ENCODE data around the gene SBF1. TPM values are rescaled to one million over a fixed set of nuclear protein-coding genes. Genes with fewer than 3 reads are reported as not detected.

The SBF1 gene
- total RNA-seq, 1 experiment from 2014 or later: 97.2 TPM

DNA sequence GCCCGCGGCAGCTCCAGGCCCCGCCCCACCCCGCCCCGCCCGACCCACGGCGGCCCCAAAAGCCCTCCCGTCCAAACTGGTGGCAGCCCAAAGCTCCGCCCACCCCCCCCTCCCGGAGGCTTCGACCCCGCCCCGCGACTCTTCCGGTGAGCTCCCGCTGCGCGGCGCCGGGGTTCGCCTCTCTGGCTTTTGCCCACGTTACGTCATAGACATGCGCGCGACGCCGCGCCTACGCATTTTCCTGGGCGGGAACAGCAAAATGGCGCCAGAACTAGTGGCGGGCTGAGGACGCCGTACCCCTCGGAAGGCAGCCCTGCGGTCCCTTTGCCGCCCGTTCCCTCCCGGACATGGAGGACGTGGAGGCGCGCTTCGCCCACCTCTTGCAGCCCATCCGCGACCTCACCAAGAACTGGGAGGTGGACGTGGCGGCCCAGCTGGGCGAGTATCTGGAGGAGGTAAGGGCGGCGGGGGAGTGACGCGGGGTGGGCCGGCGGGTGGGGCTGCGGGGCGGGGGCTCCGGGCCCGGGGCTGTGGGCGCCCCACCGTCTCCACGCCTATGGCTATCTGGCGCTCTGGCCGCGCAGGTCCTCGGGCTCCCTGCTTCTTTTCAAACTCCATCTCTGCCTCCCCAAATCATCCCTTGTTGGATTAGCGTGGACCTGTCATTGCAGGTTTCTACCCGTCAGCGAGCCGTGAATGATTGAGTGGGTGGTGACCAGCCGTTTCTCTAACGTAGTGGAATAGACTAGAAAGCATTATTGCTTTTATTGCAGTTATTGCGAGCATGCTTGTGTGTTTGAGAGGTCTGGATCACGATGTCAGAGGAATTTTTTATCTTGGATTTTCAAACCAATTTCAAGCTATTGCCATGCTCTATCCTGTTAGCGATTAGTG is 33.4 kb upstream of the SBF1 start, which contains the start of gene NCAPH2:
TSS of gene NCAPH2 (plus strand) at position 234 of the 894 bp plus-strand sequence. CDS start at position 348, 114 bp downstream.
- intact Hi-C loops (cut with micrococcal nuclease; ENCODE audit: unreplicated experiment): no loop called here
- peaks cover 18% of the 10 kb centered on the region for H3K4me1 ChIP-seq (ENCODE audit: insufficient read depth, low read length, poor library complexity, severe bottlenecking)
- H3K27me3 ChIP-seq (replicated peaks; ENCODE audit: insufficient read depth, low read depth, low read length, poor library complexity): no peaks in the 10 kb centered on the region
- H3K4me3 ChIP-seq (ENCODE audit: low read depth, low read length, poor library complexity, severe bottlenecking): peak within 1 kb of the TSS; percentile 99
- ChIA-PET CTCF (interaction anchor here (0.7 to 2.1 kb wide), 5 partner anchors 10 to 112 kb away, joined by 3 to 12 read pairs (median 4); partner anchors contain the start of genes SCO2 and SYCE3), POLR2A (ENCODE audit: low non-redundant PET) (interaction anchor here (0.8 kb wide), 1 partner anchor 14 kb away, joined by 4 read pairs; no protein-coding TSS in a partner anchor)
- no TSS peak for BruUV-seq (replicated peaks)
- H3K27ac ChIP-seq (ENCODE audit: low read depth, low read length, poor library complexity, severe bottlenecking): peak within 1 kb of the TSS; percentile 95
- H3K9me3 ChIP-seq (ENCODE audit: low read depth, low read length, poor library complexity, severe bottlenecking): no peaks in the 10 kb centered on the region
- peaks cover 36% of the 10 kb centered on the region for H3K36me3 ChIP-seq (ENCODE audit: insufficient read depth, low read length, poor library complexity, severe bottlenecking)
- peak; percentile 97 for DNase-seq (ENCODE audit: low spot score)
- no peak for TF ChIP-seq EZH2 (IDR thresholded peaks at IDR 0.05; ENCODE audit: borderline replicate concordance, low read depth, low read length, poor library complexity, severe bottlenecking)
- TF ChIP-seq, protein P1, sequence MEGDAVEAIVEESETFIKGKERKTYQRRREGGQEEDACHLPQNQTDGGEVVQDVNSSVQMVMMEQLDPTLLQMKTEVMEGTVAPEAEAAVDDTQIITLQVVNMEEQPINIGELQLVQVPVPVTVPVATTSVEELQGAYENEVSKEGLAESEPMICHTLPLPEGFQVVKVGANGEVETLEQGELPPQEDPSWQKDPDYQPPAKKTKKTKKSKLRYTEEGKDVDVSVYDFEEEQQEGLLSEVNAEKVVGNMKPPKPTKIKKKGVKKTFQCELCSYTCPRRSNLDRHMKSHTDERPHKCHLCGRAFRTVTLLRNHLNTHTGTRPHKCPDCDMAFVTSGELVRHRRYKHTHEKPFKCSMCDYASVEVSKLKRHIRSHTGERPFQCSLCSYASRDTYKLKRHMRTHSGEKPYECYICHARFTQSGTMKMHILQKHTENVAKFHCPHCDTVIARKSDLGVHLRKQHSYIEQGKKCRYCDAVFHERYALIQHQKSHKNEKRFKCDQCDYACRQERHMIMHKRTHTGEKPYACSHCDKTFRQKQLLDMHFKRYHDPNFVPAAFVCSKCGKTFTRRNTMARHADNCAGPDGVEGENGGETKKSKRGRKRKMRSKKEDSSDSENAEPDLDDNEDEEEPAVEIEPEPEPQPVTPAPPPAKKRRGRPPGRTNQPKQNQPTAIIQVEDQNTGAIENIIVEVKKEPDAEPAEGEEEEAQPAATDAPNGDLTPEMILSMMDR (conservative IDR thresholded peaks at IDR 0.05; ENCODE audit: low read depth, low read length): no peak

DNA sequence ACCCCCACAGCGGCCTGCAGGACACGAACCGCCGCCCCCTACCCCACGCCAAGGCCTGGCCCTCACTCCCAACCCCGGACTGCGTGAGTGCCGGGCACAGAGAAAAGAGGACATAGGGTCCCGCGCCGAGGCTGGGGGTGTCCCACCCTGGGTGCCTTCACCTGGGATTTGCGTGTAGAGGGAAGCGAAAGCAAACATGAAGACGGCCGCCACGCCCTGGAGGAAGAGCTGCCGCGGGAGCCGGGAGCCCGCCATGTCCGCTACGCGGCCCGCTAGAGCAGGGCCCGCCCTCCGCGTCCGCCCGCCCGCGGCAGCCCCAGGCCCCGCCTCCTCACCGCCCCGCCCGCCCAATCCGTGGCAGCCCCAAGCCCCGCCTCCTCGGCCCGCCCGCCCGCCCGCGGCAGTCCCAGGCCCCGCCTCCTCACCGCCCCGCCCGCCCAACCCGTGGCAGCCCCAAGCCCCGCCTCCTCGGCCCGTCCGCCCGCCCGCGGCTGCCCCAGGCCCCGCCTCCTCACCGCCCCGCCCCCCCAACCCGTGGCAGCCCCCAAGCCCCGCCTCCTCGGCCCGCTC is 32.7 kb upstream of the SBF1 start, which contains the start of gene LMF2:
TSS of gene LMF2 (minus strand) at position 282 of the 570 bp plus-strand sequence. CDS start at position 255, 27 bp downstream.
- Histone ChIP-seq H3K4me3 (ENCODE audit: low read depth, low read length, poor library complexity, severe bottlenecking) (peak within 1 kb of the TSS; percentile 99), H3K27ac (ENCODE audit: low read depth, low read length, poor library complexity, severe bottlenecking) (peak within 1 kb of the TSS; percentile 95), H3K36me3 (ENCODE audit: insufficient read depth, low read length, poor library complexity, severe bottlenecking) (peaks cover 40% of the 10 kb centered on the region), H3K4me1 (ENCODE audit: insufficient read depth, low read length, poor library complexity, severe bottlenecking) (peaks cover 18% of the 10 kb centered on the region), H3K27me3 (replicated peaks; ENCODE audit: insufficient read depth, low read depth, low read length, poor library complexity) (no peaks in the 10 kb centered on the region), H3K9me3 (ENCODE audit: low read depth, low read length, poor library complexity, severe bottlenecking) (no peaks in the 10 kb centered on the region)
- ChIA-PET POLR2A (ENCODE audit: low non-redundant PET) (interaction anchor here (0.8 kb wide), 1 partner anchor 15 kb away, joined by 4 read pairs; no protein-coding TSS in a partner anchor), CTCF (interaction anchor here (0.7 to 1.2 kb wide), 4 partner anchors 9 to 113 kb away, joined by 3 to 8 read pairs (median 4); partner anchors contain the start of genes SCO2 and SYCE3)
- intact Hi-C loops (cut with micrococcal nuclease; ENCODE audit: unreplicated experiment): no loop called here
- TF ChIP-seq, protein P1 (conservative IDR thresholded peaks at IDR 0.05; ENCODE audit: low read depth, low read length): no peak
- no peak for TF ChIP-seq EZH2 (IDR thresholded peaks at IDR 0.05; ENCODE audit: borderline replicate concordance, low read depth, low read length, poor library complexity, severe bottlenecking)
- BruUV-seq (replicated peaks): no TSS peak
- no peak for DNase-seq (ENCODE audit: low spot score)

DNA sequence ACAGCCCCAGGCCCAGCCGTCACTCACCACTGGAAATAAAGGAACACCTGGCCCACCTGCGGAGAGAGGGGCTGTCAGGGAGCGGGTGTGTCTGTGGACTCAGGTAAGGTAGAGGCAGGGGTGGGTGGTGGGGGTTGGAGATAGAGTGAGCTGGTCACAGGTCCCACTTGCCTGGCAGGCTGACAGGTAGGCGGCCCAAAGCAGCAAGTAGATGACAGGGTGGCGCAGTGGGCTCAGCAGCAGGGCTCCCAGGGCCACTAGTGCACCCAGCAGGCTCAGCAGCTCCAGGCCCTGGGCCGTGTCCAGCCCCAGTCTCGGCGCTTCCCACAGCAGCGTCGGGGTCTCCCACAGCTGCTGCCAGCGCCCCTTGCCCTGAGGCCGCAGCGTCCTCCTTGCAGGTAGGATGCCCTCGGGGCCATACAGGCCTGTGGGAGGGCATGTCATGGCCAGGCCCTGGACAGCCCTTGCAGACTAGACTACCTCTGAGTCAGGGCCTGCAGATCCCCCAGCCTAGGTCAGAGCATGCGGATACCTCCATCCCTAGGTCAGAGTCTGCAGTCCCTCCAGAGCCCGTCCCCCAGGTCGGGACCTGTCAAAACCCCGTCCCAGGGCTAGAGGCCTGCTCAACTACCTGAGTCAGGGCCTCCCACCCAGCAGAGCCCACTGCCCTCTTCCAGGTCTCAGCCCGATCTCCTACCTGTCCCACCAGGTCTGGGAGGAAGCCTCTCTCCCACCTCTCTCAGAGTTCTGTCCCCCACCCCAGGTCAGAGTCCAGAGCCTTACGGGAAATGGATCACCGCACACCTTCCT is 32.0 kb upstream of the SBF1 start:
- DNase-seq (ENCODE audit: low spot score): no peak
- H3K4me1 ChIP-seq (ENCODE audit: insufficient read depth, low read length, poor library complexity, severe bottlenecking): peaks cover 18% of the 10 kb centered on the region
- ChIA-PET CTCF (interaction anchor here (1.2 kb wide), 1 partner anchor 114 kb away, joined by 3 read pairs; no protein-coding TSS in a partner anchor), POLR2A (ENCODE audit: low non-redundant PET) (no interaction called here)
- H3K27ac ChIP-seq (ENCODE audit: low read depth, low read length, poor library complexity, severe bottlenecking): peak overlapping the region; percentile 88
- H3K4me3 ChIP-seq (ENCODE audit: low read depth, low read length, poor library complexity, severe bottlenecking): peak overlapping the region; percentile 99
- H3K36me3 ChIP-seq (ENCODE audit: insufficient read depth, low read length, poor library complexity, severe bottlenecking): peaks cover 35% of the 10 kb centered on the region
- intact Hi-C loops (cut with micrococcal nuclease; ENCODE audit: unreplicated experiment): no loop called here
- H3K9me3 ChIP-seq (ENCODE audit: low read depth, low read length, poor library complexity, severe bottlenecking): no peaks in the 10 kb centered on the region
- no peaks in the 10 kb centered on the region for H3K27me3 ChIP-seq (replicated peaks; ENCODE audit: insufficient read depth, low read depth, low read length, poor library complexity)
- TF ChIP-seq, protein P1 (conservative IDR thresholded peaks at IDR 0.05; ENCODE audit: low read depth, low read length): no peak
- TF ChIP-seq EZH2 (IDR thresholded peaks at IDR 0.05; ENCODE audit: borderline replicate concordance, low read depth, low read length, poor library complexity, severe bottlenecking): no peak
- TSS peak; percentile 44 for BruUV-seq (replicated peaks)

All from A673 (cell line).